Measurements from ENCODE around the gene OTOG.

Gene OTOG

GRCh38 chr11:17596711-17597110 lies 49.7 kb downstream of the OTOG start:
- TF ChIP-seq, protein P1, sequence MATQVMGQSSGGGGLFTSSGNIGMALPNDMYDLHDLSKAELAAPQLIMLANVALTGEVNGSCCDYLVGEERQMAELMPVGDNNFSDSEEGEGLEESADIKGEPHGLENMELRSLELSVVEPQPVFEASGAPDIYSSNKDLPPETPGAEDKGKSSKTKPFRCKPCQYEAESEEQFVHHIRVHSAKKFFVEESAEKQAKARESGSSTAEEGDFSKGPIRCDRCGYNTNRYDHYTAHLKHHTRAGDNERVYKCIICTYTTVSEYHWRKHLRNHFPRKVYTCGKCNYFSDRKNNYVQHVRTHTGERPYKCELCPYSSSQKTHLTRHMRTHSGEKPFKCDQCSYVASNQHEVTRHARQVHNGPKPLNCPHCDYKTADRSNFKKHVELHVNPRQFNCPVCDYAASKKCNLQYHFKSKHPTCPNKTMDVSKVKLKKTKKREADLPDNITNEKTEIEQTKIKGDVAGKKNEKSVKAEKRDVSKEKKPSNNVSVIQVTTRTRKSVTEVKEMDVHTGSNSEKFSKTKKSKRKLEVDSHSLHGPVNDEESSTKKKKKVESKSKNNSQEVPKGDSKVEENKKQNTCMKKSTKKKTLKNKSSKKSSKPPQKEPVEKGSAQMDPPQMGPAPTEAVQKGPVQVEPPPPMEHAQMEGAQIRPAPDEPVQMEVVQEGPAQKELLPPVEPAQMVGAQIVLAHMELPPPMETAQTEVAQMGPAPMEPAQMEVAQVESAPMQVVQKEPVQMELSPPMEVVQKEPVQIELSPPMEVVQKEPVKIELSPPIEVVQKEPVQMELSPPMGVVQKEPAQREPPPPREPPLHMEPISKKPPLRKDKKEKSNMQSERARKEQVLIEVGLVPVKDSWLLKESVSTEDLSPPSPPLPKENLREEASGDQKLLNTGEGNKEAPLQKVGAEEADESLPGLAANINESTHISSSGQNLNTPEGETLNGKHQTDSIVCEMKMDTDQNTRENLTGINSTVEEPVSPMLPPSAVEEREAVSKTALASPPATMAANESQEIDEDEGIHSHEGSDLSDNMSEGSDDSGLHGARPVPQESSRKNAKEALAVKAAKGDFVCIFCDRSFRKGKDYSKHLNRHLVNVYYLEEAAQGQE (IDR thresholded peaks at IDR 0.05; ENCODE audit: insufficient read depth in 1 of 2, low read depth in 2 of 2, low read length in 2 of 2), result no peak
- TF ChIP-seq FOXP2 (optimal IDR thresholded peaks at IDR 0.05; ENCODE audit: borderline replicate concordance, extremely low read depth, extremely low read length, insufficient read depth) (no peak), SIN3A (IDR thresholded peaks at IDR 0.05; ENCODE audit: borderline replicate concordance, insufficient read depth, low read length) (no peak), POLR2AphosphoS5 (IDR thresholded peaks at IDR 0.05; ENCODE audit: low read depth, low read length) (no peak), TAF1 (IDR thresholded peaks at IDR 0.05; ENCODE audit: borderline replicate concordance, insufficient read depth, low read length) (no peak)

- no peak for TF ChIP-seq TAF1 (IDR thresholded peaks at IDR 0.05; ENCODE audit: borderline replicate concordance, insufficient read depth, low read length)
- TF ChIP-seq, protein P1 (IDR thresholded peaks at IDR 0.05; ENCODE audit: insufficient read depth in 1 of 2, low read depth in 2 of 2, low read length in 2 of 2), result no peak
- no peak for TF ChIP-seq POLR2AphosphoS5 (IDR thresholded peaks at IDR 0.05; ENCODE audit: low read depth, low read length)
- no peak for TF ChIP-seq FOXP2 (optimal IDR thresholded peaks at IDR 0.05; ENCODE audit: borderline replicate concordance, extremely low read depth, extremely low read length, insufficient read depth)
- TF ChIP-seq SIN3A (IDR thresholded peaks at IDR 0.05; ENCODE audit: borderline replicate concordance, insufficient read depth, low read length), result no peak
These were observed 50.7 kb downstream of the OTOG start for GRCh38 chr11:17597770-17598169.

DNA sequence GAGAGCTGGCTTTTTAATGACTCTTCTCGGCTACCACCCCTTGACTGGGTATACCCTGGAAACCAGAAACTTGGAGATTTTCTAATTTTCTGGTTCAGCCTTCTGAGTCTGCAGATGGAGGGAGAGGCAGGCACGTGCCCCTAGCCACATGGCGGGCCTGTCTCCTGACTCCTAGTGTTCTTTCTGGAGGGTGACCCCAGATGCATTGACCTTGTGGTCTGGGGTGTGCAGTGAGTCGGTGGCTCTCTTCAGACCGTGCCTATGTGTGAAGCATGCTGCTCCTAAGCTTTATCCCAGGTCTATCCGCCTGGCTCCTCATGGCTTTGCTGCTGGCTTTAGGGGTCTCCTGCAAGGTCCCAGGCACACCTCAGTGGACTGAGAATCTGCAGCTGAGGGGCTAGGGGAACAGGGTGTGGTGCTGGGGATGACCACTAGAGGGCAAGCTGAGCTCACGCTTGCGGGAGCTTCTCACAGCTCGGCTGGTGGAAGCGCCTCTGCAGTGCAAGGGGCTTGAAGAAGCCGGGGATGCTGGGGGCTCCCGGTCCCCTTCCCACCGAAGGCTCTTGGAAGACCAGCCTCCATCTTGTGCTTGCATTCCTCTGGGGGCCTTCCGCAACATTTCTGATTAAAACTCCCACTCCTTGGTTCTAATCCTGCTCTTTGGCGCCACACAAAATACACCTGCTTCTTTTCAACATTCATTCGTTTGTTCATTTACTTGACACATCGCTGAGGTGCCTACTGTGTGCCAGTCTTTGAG lies 51.8 kb downstream of the OTOG start:
- no peak for TF ChIP-seq TAF1 (IDR thresholded peaks at IDR 0.05; ENCODE audit: borderline replicate concordance, insufficient read depth, low read length)
- TF ChIP-seq FOXP2 (optimal IDR thresholded peaks at IDR 0.05; ENCODE audit: borderline replicate concordance, extremely low read depth, extremely low read length, insufficient read depth), result no peak
- no peak for TF ChIP-seq POLR2AphosphoS5 (IDR thresholded peaks at IDR 0.05; ENCODE audit: low read depth, low read length)
- TF ChIP-seq SIN3A (IDR thresholded peaks at IDR 0.05; ENCODE audit: borderline replicate concordance, insufficient read depth, low read length), result no peak
- TF ChIP-seq, protein P1 (IDR thresholded peaks at IDR 0.05; ENCODE audit: insufficient read depth in 1 of 2, low read depth in 2 of 2, low read length in 2 of 2), result no peak

DNA sequence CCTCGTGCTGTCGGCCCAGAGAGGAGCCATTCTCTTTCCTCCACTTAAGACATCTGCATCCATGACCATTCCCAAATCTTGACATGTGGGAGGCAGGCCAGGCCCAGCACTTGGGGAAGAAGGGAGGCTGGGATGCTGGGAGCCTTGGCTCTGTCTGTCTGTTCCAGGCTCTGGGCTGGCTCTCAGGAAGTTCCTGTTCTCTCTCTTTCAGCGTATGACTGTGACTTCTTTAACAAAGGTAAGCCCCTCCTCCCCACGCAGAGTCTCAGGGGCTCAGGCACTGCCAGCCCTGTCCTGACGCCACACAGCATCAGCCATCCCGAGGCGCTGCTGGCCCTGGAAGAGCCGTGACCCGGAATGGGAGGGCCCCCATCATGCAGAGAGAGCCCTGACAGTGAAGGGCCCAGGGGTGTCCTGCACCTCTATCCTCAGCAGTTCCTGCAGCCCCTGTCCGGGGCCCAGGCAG lies 52.4 kb downstream of the OTOG start:
- TF ChIP-seq, protein P1 (IDR thresholded peaks at IDR 0.05; ENCODE audit: insufficient read depth in 1 of 2, low read depth in 2 of 2, low read length in 2 of 2), result no peak
- TF ChIP-seq SIN3A (IDR thresholded peaks at IDR 0.05; ENCODE audit: borderline replicate concordance, insufficient read depth, low read length) (no peak), TAF1 (IDR thresholded peaks at IDR 0.05; ENCODE audit: borderline replicate concordance, insufficient read depth, low read length) (no peak), FOXP2 (optimal IDR thresholded peaks at IDR 0.05; ENCODE audit: borderline replicate concordance, extremely low read depth, extremely low read length, insufficient read depth) (no peak)

All from PFSK-1 (cell line).